ENCODE measurements around the gene FDXR. TPM values are rescaled to one million over a fixed set of nuclear protein-coding genes. Genes with fewer than 3 reads are reported as not detected.

The FDXR gene
- total and polyA plus RNA-seq, 12 donors = 2.4 to 6.3 (median 3.9) TPM

GRCh38 chr17:74851612-74852236 lies 21.1 kb downstream of the FDXR start:
- Histone ChIP-seq H3K36me3 (no peaks in the 10 kb centered on the region), H3K4me3 (no peak overlapping the region), H3K4me1 (peaks cover 0 to 10% (median 0%) of the 10 kb centered on the region in 9 donors), H3K27me3 (peaks cover 16 to 70% (median 65%) of the 10 kb centered on the region in 7 donors), H3K9me3 (no peaks in the 10 kb centered on the region), H3K27ac (no peak overlapping the region)
- no peak for TF ChIP-seq CTCF (IDR thresholded peaks at IDR 0.05)
- intact Hi-C loops (cut with DNase I) = no loop called here
- DNase-seq (no peak), ATAC-seq (no peak)
- WGBS, 2 donors = 62 to 65% methylated on average over 29 of the region's 29 CpGs

DNA sequence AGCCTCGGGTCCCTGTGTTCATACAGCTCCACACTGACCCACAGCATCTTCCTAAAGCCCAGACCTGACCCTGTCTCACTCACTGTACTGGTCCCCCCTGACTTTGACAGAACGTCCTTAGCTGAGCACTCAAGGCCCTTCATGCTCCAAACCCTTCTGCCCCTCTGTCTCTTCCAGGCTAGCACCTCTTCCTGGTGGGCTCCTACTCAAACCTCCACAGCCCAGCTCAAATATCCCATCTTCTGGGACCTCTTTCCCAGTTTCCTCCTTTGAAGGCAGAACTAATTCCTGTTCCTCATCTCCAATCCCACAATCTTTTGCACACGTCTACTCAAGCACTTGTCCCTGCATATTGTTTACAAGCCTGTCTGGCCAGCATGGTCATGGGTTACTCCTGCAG lies 21.9 kb downstream of the FDXR start:
- WGBS, 2 donors = 58 to 60% methylated on average over 3 of the region's 3 CpGs
- H3K4me1 ChIP-seq = peaks cover 0 to 10% (median 0%) of the 10 kb centered on the region in 9 donors
- intact Hi-C loops (cut with DNase I) = no loop called here
- H3K27me3 ChIP-seq = peaks cover 16 to 62% (median 59%) of the 10 kb centered on the region in 7 donors
- ATAC-seq = no peak
- DNase-seq = no peak
- H3K27ac ChIP-seq = no peak overlapping the region
- TF ChIP-seq CTCF (IDR thresholded peaks at IDR 0.05) = no peak
- no peaks in the 10 kb centered on the region for H3K36me3 ChIP-seq
- no peak overlapping the region for H3K4me3 ChIP-seq
- no peaks in the 10 kb centered on the region for H3K9me3 ChIP-seq

DNA sequence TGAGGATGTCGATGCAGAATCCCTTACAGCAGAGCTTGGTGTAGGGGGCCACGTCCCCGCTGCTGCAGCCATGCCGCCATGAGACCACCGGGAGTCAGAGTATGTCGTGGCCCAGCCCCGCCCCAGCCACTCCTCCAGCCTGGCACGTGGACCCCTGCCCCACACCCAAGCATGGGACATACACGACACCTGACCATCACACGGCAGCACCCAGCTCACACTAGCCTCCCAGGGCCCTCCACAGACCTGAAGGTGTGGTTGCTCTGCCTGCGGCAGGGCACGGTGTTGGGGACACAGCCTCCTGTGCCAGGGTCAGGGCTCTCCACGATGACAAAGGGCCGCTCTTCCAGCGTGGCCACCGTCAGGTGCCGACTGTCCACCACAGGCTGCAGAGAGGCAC lies 22.5 kb downstream of the FDXR start:
- H3K27me3 ChIP-seq = peaks cover 16 to 59% (median 53%) of the 10 kb centered on the region in 7 donors
- intact Hi-C loops (cut with DNase I) = no loop called here
- H3K27ac ChIP-seq = no peak overlapping the region
- H3K4me1 ChIP-seq = peaks cover 0 to 10% (median 0%) of the 10 kb centered on the region in 9 donors
- no peak for TF ChIP-seq CTCF (IDR thresholded peaks at IDR 0.05)
- ATAC-seq (no peak), DNase-seq (no peak)
- no peaks in the 10 kb centered on the region for H3K9me3 ChIP-seq
- no peak overlapping the region for H3K4me3 ChIP-seq
- H3K36me3 ChIP-seq = no peaks in the 10 kb centered on the region
- WGBS, 2 donors = 86 to 87% methylated on average over 17 of the region's 17 CpGs

DNA sequence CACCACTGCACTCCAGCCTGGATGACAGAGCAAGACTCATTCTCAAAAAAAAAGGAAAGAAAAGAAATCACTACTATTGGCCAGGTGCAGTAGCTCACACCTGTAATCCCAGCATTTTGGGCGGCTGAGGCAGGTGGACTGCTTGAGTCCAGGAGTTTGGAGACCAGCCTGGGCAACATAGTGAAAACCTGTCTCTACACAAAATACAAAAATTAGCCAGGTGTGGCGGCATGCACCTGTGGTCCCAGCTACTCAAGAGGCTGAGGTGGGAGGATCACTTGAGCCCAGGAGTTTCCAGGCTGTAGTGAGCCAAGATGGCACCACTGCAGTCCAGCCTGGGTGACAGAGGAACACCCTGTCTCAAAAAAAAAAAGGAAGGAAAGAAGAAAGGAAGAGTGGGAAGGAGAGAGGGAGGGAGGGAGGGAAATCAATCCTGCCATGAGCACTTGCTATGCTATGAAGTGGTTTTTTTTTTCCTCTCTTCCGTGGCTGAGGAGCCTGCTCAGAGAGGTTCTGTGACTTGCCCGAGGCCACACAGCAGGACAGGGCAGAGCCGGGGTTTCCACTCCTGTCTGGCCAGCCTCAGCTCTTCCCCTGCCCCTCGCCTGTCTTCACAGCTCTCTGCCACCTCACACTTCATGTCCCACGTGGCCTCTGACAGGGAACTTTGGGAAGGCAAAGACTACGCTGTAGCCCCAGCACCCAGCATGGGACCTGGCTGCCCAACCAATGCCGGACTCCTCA lies 24.0 kb downstream of the FDXR start:
- no peak overlapping the region for H3K4me3 ChIP-seq

More for the DNA sequence above, 24.0 kb downstream of the FDXR start:
- no peaks in the 10 kb centered on the region for H3K9me3 ChIP-seq
- peaks cover 16 to 45% (median 39%) of the 10 kb centered on the region in 7 donors for H3K27me3 ChIP-seq
- TF ChIP-seq CTCF (IDR thresholded peaks at IDR 0.05) = no peak
- ATAC-seq (no peak), DNase-seq (no peak)
- intact Hi-C loops (cut with DNase I) = no loop called here
- H3K4me1 ChIP-seq = peaks cover 0 to 10% (median 0%) of the 10 kb centered on the region in 9 donors
- no peaks in the 10 kb centered on the region for H3K36me3 ChIP-seq
- H3K27ac ChIP-seq = no peak overlapping the region
- 67 to 71% methylated on average over 9 of the region's 9 CpGs for WGBS, 2 donors
